IMR-90 (cell line): ENCODE data around the gene SDR39U1. TPM values are rescaled to one million over a fixed set of nuclear protein-coding genes. Genes with fewer than 3 reads are reported as not detected.

Experiments
- ATAC-seq: fragments of 200-7000 bp; cut with Tn5 transposase; 2 replicates; pipeline ENCODE4 v1.9.1; 2020; ENCODE audit warnings: low read depth, mild to moderate bottlenecking, moderate library complexity
- BruUV-seq: library from RNA; stranded (reverse); fragments of 400-500 nt; replicated peaks from 2 replicates; lab custom pipeline; 2021; lab: Mats Ljungman, UMichigan
- CTCF ChIA-PET: fragments of 300-600 bp; formaldehyde crosslinking; extraction: SDS; loops from one replicate; lab custom pipeline; 2021; ENCODE audit warnings: antibody characterized with exemption; lab: Yijun Ruan, JAX
- POLR2A ChIA-PET: fragments of 300-600 bp; sonication (Branson Sonifier 250); formaldehyde crosslinking; loops from one replicate; lab custom pipeline; 2022; ENCODE audit warnings: antibody characterized with exemption; ENCODE audit not compliant: unreplicated experiment; lab: Charles Lee
- DNase-seq: peaks from one replicate; pipeline ENCODE4 v3.0.0; 2013
- H2AFZ ChIP-seq: replicated peaks from 2 replicates; pipeline ENCODE3; 2013; ENCODE audit warnings: low read length, mild to moderate bottlenecking; ENCODE audit not compliant: poor library complexity
- H2AK5ac ChIP-seq: 2 replicates; pipeline ENCODE4 v1.6.1; 2013; ENCODE audit warnings: low read depth, low read length, inconsistent platforms
- H2AK9ac ChIP-seq: replicated peaks from 2 replicates; pipeline ENCODE3; 2013; ENCODE audit warnings: mild to moderate bottlenecking, low read depth, low read length, moderate library complexity; ENCODE audit not compliant: poor library complexity
- H2BK120ac ChIP-seq: 2 replicates; pipeline ENCODE4 v1.6.1; 2013; ENCODE audit warnings: low read depth, low read length, inconsistent platforms
- H2BK15ac ChIP-seq: 3 replicates; pipeline ENCODE4 v1.6.1; 2013; ENCODE audit warnings: low read depth, low read length, inconsistent platforms
- H2BK20ac ChIP-seq: 2 replicates; pipeline ENCODE4 v1.6.1; 2013; ENCODE audit warnings: low read depth, mild to moderate bottlenecking, inconsistent platforms, low read length, moderate library complexity
- H2BK5ac ChIP-seq: 2 replicates; pipeline ENCODE4 v1.6.1; 2013; ENCODE audit warnings: mild to moderate bottlenecking, low read depth, low read length, inconsistent platforms; ENCODE audit not compliant: poor library complexity, severe bottlenecking
- H3K14ac ChIP-seq: replicated peaks from 2 replicates; pipeline ENCODE4 v1.6.1; 2013; ENCODE audit warnings: low read depth, low read length, inconsistent platforms
- H3K18ac ChIP-seq: 2 replicates; pipeline ENCODE4 v1.6.1; 2013; ENCODE audit warnings: low read depth, low read length, control low read depth
- H3K23ac ChIP-seq: 2 replicates; pipeline ENCODE4 v1.6.1; 2013; ENCODE audit warnings: low read depth, low read length, inconsistent platforms
- H3K27ac ChIP-seq: 2 replicates; pipeline ENCODE4 v1.5.1; 2013; ENCODE audit warnings: mild to moderate bottlenecking, control low read depth, low read length; ENCODE audit not compliant: insufficient read depth
- H3K27me3 ChIP-seq: 2 replicates; pipeline ENCODE4 v1.6.1; 2013; ENCODE audit warnings: low read length; ENCODE audit not compliant: control insufficient read depth, insufficient read depth
- H3K36me3 ChIP-seq: 2 replicates; pipeline ENCODE4 v1.6.1; 2013; ENCODE audit warnings: low read length, mixed read lengths; ENCODE audit not compliant: control insufficient read depth, insufficient read depth
- H3K4ac ChIP-seq: 2 replicates; pipeline ENCODE4 v1.6.1; 2013; ENCODE audit warnings: low read depth, low read length, inconsistent platforms
- H3K4me1 ChIP-seq: 2 replicates; pipeline ENCODE4 v1.6.1; 2013; ENCODE audit warnings: low read length, mixed read lengths; ENCODE audit not compliant: control insufficient read depth, insufficient read depth
- H3K4me2 ChIP-seq: 2 replicates; pipeline ENCODE4 v1.6.1; 2013; ENCODE audit warnings: low read depth, mild to moderate bottlenecking, control low read depth, low read length, moderate library complexity
- H3K4me3 ChIP-seq: 2 replicates; pipeline ENCODE4 v1.5.1; 2013; ENCODE audit warnings: low read depth, mild to moderate bottlenecking, control low read depth, low read length, moderate library complexity; ENCODE audit not compliant: insufficient read depth
- H3K56ac ChIP-seq: 2 replicates; pipeline ENCODE4 v1.6.1; 2013; ENCODE audit warnings: low read length, inconsistent platforms; ENCODE audit not compliant: insufficient read depth; ENCODE audit errors: extremely low read depth
- H3K79me1 ChIP-seq, 2 experiments: 2 replicates each; pipeline ENCODE4 v1.6.1; 2013; ENCODE audit warnings: low read length in 2 of 2, inconsistent platforms in 1 of 2, low read depth in 1 of 2
- H3K9ac ChIP-seq: 2 replicates; pipeline ENCODE4 v1.6.1; 2013; ENCODE audit warnings: low read depth, low read length, control low read depth
- H3K9me1 ChIP-seq: 2 replicates; pipeline ENCODE4 v1.6.1; 2013; ENCODE audit warnings: low read length, inconsistent platforms; ENCODE audit not compliant: insufficient read depth
- H3K9me3 ChIP-seq: 2 replicates; pipeline ENCODE4 v1.6.1; 2013; ENCODE audit warnings: low read length; ENCODE audit not compliant: control insufficient read depth, insufficient read depth
- H4K20me1 ChIP-seq: 2 replicates; pipeline ENCODE4 v1.6.1; 2013; ENCODE audit warnings: low read length, inconsistent platforms; ENCODE audit not compliant: insufficient read depth
- H4K5ac ChIP-seq: 2 replicates; pipeline ENCODE4 v1.6.1; 2013; ENCODE audit warnings: mild to moderate bottlenecking, low read depth, low read length, control low read depth
- H4K8ac ChIP-seq, 2 experiments: 2 replicates each; pipeline ENCODE4 v1.6.1; 2013; ENCODE audit warnings: low read depth in 2 of 2, low read length in 2 of 2, control low read depth in 1 of 2, inconsistent platforms in 1 of 2
- H4K91ac ChIP-seq: 2 replicates; pipeline ENCODE4 v1.6.1; 2013; ENCODE audit warnings: low read depth, low read length, inconsistent platforms; ENCODE audit not compliant: insufficient read depth
- BHLHE40 ChIP-seq: fragments of 150-350 bp; IDR thresholded peaks from 2 replicates; pipeline ENCODE4 v1.6.1; 2016; ENCODE audit warnings: mild to moderate bottlenecking, low read depth, low read length
- CEBPB ChIP-seq: IDR thresholded peaks from 2 replicates; pipeline ENCODE4 v1.6.1; 2012; ENCODE audit warnings: low read depth, low read length, improper control_type of control experiment
- CHD1 ChIP-seq: IDR thresholded peaks from 2 replicates; pipeline ENCODE4 v1.6.1; 2012; ENCODE audit warnings: low read depth, low read length, improper control_type of control experiment
- CTCF ChIP-seq: conservative IDR thresholded peaks from 2 replicates; pipeline ENCODE4 v1.5.1; 2012; ENCODE audit warnings: mild to moderate bottlenecking, low read depth, low read length, improper control_type of control experiment
- ELK1 ChIP-seq: fragments of 150-350 bp; IDR thresholded peaks from 2 replicates; pipeline ENCODE4 v1.6.1; 2016; ENCODE audit warnings: low read depth, mild to moderate bottlenecking, low read length, moderate library complexity, borderline replicate concordance
- MAFK ChIP-seq: IDR thresholded peaks from 2 replicates; pipeline ENCODE4 v1.6.1; 2012; ENCODE audit warnings: low read depth, low read length, improper control_type of control experiment
- MAZ ChIP-seq: IDR thresholded peaks from 2 replicates; pipeline ENCODE4 v1.6.1; 2012; ENCODE audit warnings: low read depth, mild to moderate bottlenecking, low read length, improper control_type of control experiment, moderate library complexity, borderline replicate concordance
- MXI1 ChIP-seq: IDR thresholded peaks from 2 replicates; pipeline ENCODE4 v1.6.1; 2012; ENCODE audit warnings: low read depth, mild to moderate bottlenecking, low read length, moderate library complexity, borderline replicate concordance
- NFE2L2 ChIP-seq: fragments of 150-350 bp; IDR thresholded peaks from 2 replicates; pipeline ENCODE4 v1.6.1; 2016; ENCODE audit warnings: low read depth, mild to moderate bottlenecking, low read length
- POLR2A ChIP-seq: IDR thresholded peaks from 2 replicates; pipeline ENCODE4 v1.6.1; 2012; ENCODE audit warnings: mild to moderate bottlenecking, low read depth, low read length
- RAD21 ChIP-seq: IDR thresholded peaks from 2 replicates; pipeline ENCODE4 v1.6.1; 2012; ENCODE audit warnings: low read length, improper control_type of control experiment
- RCOR1 ChIP-seq: IDR thresholded peaks from 2 replicates; pipeline ENCODE4 v1.6.1; 2012; ENCODE audit warnings: mild to moderate bottlenecking, low read length, improper control_type of control experiment; ENCODE audit not compliant: insufficient replicate concordance
- RFX5 ChIP-seq: IDR thresholded peaks from 2 replicates; pipeline ENCODE4 v1.8.0; 2012; ENCODE audit warnings: low read depth, mild to moderate bottlenecking, low read length, moderate library complexity
- SMC3 ChIP-seq: fragments of 150-350 bp; IDR thresholded peaks from 2 replicates; pipeline ENCODE4 v1.6.1; 2016; ENCODE audit warnings: low read depth, mild to moderate bottlenecking, antibody characterized with exemption, low read length, moderate library complexity
- USF2 ChIP-seq: fragments of 150-350 bp; IDR thresholded peaks from 2 replicates; pipeline ENCODE4 v1.6.1; 2017; ENCODE audit warnings: mild to moderate bottlenecking, antibody characterized with exemption, low read length, low read depth
- WGBS, 2 experiments: methylation state at CpG; one replicate each; pipeline versions ENCODE4 v1.1.5 to v1.1.7; 2013; ENCODE audit warnings: missing lambda C conversion rate in 2 of 2; ENCODE audit not compliant: insufficient read length in 1 of 2; ENCODE audit errors: extremely low coverage in 2 of 2; 5-methylcytosine and 5-hydroxymethylcytosine counted together
- dilution Hi-C: fragments of 300-500 bp; cut with HindIII; formaldehyde crosslinking; loops from one replicate; pipeline ENCODE4 v1.14.3; 2018; ENCODE audit warnings: low sequenced_read_pairs; ENCODE audit not compliant: unreplicated experiment
- in situ Hi-C: fragments of 300-500 bp; cut with MboI; formaldehyde crosslinking; loops from 3 replicates; pipeline ENCODE4 v1.14.3; 2019; ENCODE audit warnings: low sequenced_read_pairs, inconsistent platforms, mixed read lengths
- intact Hi-C: fragments of 100-400 bp; cut with micrococcal nuclease; formaldehyde crosslinking; loops from 2 replicates; pipeline ENCODE4 v1.10.0; 2022
- polyA plus RNA-seq, 3 experiments: library from polyadenylated mRNA; depleted of rRNA; stranded (reverse); fragments of >200 nt; gene quantifications; 2 replicates each; pipeline ENCODE4 v1.2.3, GENCODE V29; 2012; ENCODE audit warnings: low replicate concordance in 1 of 3
- total RNA-seq: library from RNA; depleted of rRNA; stranded (reverse); fragments of >200 nt; gene quantifications from 2 replicates; pipeline ENCODE4 v1.2.3, GENCODE V29; 2012

SDR39U1 gene
- total and polyA plus RNA-seq, 2 of the 4 experiments (the other 2 are of a cell fraction) = 7.5 to 46.3 TPM

- H2AK9ac ChIP-seq = no peak overlapping the region
- peaks cover 6% of the 10 kb centered on the region; the same call in 1 of the 2 replicates for H3K9me1 ChIP-seq
- in situ Hi-C loops = no loop called here
- no TSS peak for BruUV-seq
- DNase-seq (no peak), ATAC-seq (no peak)
- H3K56ac ChIP-seq = no peak overlapping the region
- H3K4me1 ChIP-seq = peaks cover 3% of the 10 kb centered on the region; the same call in 1 of the 2 replicates
- H3K79me1 ChIP-seq = peaks cover 0 to 5% of the 10 kb centered on the region in 2 experiments; a peak in 1 of 4 replicates
- POLR2A ChIA-PET = no interaction called here
- intact Hi-C loops = no loop called here
- H3K27me3 ChIP-seq = no peaks in the 10 kb centered on the region
- H2AK5ac ChIP-seq = no peak overlapping the region
- no peak overlapping the region for H2BK5ac ChIP-seq
- no peak overlapping the region for H4K5ac ChIP-seq
- no peaks in the 10 kb centered on the region for H3K9me3 ChIP-seq
- peaks cover 27% of the 10 kb centered on the region; the same call in 1 of the 2 replicates for H3K36me3 ChIP-seq
- no peak overlapping the region for H3K23ac ChIP-seq
- dilution Hi-C loops = no loop called here
- no peak overlapping the region for H4K8ac ChIP-seq
- no peak overlapping the region for H3K27ac ChIP-seq
- H3K4ac ChIP-seq = no peak overlapping the region
- no peak overlapping the region for H2BK20ac ChIP-seq
- no peak overlapping the region for H4K91ac ChIP-seq
- H3K4me2 ChIP-seq = no peak overlapping the region
- CTCF ChIA-PET = interaction anchor here (1.3 to 3.2 kb wide), 2 partner anchors 42 to 74 kb away, joined by 5 to 9 read pairs; no protein-coding TSS in a partner anchor
- no peak overlapping the region for H3K18ac ChIP-seq
- H3K9ac ChIP-seq = no peak overlapping the region
- WGBS, 2 experiments = 90% methylated on average over 8 of the region's 18 CpGs; no CpG with 5 or more reads in 1 of the 2 experiments
- H2BK15ac ChIP-seq = no peak overlapping the region
- H2BK120ac ChIP-seq = no peak overlapping the region
- 0 out of 2 replicates have a peak, but pooled peaks cover 3% of the 10 kb centered on the region for H4K20me1 ChIP-seq
- H3K14ac ChIP-seq = no peak overlapping the region
- no peak overlapping the region for H3K4me3 ChIP-seq
- no peak overlapping the region for H2AFZ ChIP-seq
- TF ChIP-seq CTCF (no peak), MAFK (no peak), SMC3 (no peak), NFE2L2 (no peak), CHD1 (no peak), CEBPB (no peak), RCOR1 (no peak), MXI1 (no peak), ELK1 (no peak), USF2 (no peak), MAZ (no peak), RAD21 (no peak), RFX5 (no peak), POLR2A (no peak), BHLHE40 (no peak)
Observed at GRCh38 chr14:24407608-24408325, 34.8 kb downstream of the SDR39U1 start.
